Hematopoietic multipotent progenitor cell treated with erythropoietin and hydrocortisone succinate and interleukin-3 and kit ligand, for 6 days (in vitro differentiated cells): Measurements from ENCODE around the gene VGLL2.
"Not testable (repeated sequence)": the region's sequence is repeated elsewhere in the genome, so short reads cannot be mapped to it uniquely, and the experiment has no call there.

Experiments used
- DNase-seq: peaks from one replicate; pipeline ENCODE4 v3.0.0-alpha.2; 2015

Gene VGLL2

DNA sequence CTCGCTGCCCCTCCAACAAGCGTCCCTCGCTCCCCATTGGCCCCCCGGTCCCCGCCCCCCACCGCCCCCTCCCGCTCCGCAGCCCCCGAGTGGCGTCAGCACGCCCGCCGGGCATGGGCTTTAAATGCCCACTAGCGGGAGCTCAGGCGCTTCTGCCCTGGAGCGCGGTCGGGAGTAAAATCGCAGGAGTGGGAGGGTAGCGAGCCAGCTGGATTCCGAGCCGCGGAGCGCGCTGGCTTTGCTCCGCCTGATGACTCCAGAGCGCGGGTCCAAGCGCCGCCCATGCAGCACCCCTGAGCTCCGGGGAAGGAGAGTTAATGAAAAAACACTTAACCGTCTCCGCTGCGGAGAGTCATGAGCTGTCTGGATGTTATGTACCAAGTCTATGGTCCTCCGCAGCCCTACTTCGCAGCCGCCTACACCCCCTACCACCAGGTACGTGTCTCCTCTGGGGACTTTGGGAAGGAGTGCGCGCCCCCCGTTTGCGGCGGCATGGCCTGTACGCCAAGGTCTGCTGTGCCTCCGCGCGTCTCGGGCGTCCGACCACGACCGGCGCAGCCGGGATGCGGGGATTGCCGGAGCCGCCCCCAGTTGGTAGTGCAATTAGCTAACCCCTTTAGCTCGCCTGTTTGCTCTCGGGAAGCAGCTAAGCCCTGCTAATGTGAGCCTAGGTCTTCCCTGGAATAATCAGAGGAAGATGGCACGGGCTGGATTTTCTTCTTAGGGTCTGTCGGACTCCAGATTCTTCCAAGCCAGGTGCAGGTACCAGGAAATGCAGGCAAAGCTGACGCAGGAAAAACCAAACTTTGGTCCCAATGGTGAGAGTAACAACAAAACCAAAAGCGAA, at the start of gene VGLL2:
Gene VGLL2 (plus strand): TSS at position 149 of the 847 bp plus-strand sequence. CDS start 206 bp downstream, at position 355.
- DNase-seq, result no peak

DNA sequence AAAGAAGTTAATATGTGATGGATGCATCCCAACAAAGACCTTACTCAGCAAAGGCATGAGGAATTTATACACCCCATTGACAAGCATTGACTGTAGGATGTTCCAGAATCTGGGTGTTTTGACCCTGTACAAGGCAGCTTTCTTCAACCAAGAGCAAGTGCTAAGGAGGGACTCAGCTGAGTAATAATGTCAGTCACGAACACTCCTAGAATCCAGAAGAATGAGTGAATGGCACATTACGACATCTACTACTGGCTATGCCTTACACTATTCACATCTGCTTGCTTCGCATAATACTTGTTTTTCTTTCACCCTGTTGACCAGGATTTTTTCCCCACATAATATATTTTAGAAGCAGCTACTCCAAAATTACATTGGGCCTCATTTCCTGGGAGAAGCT, 42.5 kb upstream of the VGLL2 start:
- no peak for DNase-seq

DNA sequence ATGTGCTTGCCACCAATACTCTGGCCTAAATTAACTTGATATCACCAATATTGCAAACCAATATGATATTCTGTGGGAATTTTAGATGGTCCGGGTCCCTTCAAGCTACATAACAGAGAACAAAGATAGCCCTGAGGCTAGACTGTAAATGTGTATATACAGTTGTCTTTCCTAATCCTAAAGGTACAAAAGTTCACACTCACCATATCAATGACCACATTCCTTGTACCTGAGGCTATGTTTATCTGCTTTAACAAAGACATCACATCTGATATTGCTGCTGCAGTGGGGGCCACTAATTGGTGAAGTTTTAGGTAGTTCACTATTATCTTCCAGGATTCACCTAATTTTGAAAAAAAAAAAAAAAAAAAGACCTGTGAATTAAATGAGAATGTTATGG, 38.6 kb upstream of the VGLL2 start:
- DNase-seq, result no peak

DNA sequence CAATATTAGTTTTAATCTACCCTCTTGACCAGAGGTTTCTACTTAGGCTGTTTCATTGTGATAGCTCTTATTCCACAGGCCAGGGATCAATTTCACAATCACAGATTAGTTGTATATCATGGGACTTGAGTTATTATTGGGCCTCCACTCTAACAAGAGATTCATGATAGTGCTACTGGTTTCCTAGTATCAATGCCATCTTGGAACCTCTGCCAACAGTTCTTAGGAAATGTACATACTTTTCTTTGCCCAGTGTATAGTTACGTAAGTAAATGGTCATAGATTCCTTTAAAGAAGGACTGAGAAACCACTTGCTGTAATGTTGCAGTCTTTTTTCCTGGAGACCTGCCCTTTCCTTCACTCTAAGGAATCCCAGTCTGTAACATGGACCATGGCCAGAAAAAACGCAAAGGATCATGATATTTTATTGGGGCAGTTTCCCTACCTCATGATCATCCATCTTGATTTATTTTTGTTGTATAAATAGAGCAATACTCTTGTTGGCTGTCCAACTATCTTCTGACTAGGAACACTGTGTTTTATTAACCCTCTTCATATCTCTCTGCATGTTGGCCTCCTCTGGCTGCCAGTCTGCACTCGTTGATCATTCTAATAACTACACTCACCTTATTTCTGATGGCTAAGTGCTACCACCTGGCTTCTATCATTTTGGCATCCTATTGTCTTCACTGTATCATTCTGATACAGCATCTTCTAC, 38.0 kb upstream of the VGLL2 start:
- DNase-seq, result no peak

- no peak for DNase-seq
Measured at GRCh38 chr6:117228202-117228601, 37.2 kb upstream of the VGLL2 start.

DNA sequence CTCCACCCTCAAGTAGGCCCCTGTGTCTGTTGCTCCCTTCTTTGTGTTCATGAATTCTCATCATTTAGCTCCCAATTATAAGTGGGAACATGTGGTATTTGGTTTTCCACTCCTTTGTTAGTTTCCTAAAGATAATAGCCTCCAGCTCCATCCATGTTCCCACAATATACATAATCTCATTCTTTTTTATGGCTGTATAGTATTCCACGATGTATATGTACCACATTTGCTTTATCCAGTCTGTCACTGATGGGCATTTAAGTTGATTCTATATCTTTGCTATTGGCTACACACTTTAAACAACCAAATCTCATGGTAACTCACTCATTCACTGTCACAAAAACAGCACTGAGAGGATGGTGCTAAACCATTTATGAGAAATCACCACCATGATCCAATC, 35.5 kb upstream of the VGLL2 start:
- no peak for DNase-seq

DNA sequence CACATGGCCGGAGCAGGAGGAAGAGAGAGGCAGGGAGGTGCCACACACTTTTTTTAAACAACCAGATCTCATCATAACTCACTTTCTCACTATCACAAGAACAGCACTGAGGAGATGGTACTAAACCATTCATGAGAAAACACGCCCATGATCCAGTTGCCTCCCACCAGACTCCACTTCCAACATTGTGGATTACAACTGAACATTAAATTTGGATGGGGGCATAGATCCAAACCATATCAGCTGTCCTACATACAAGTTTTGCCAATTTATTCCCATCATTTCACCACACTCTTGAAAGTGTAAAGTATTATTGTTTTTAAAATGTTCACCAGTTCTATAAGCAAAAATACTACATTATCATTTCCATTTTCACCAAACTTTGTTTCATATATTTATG, 33.9 kb upstream of the VGLL2 start:
- DNase-seq, result no peak

DNA sequence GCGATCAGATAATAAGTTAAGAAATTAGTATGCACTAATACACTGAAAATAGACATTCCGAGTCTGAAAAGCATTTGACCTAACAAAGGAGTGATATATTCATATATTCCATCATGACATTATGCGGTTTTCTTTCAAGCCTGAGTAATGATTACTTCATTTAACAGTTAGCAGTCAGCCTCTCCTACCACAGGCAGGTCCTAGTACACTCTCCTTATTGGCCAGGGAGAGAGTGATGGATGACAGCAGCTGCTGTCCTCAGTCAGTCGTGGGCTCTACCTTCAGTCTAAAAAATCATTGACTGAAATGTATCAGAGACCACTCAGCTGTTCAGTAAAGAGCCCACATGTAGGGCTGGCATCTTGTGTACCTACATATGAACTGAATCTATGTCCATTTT, 33.2 kb upstream of the VGLL2 start:
- DNase-seq, result no peak

DNA sequence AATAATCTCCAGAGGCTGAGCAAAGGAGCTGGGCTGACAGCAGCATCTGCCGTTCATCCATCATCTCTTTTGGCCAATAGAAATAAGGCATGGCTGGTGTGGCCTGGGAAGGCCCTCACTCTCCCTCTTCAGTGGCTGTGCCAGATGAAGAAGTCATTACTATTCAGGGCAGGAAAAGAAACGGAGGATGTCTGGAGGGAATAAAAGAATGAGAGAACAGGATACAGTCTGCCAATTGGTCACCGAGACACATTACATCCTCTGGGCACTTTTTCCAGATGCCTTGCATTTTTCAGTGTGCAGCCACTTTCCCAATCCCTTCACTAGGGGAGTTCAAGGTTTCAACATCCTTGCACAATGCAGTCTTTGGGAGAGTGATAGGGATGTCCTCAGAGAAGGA, 32.2 kb upstream of the VGLL2 start:
- DNase-seq, result no peak

GRCh38 chr6:117237561-117237960, 27.8 kb upstream of the VGLL2 start:
- no peak for DNase-seq

GRCh38 chr6:117244571-117244970, 20.8 kb upstream of the VGLL2 start:
- DNase-seq, result not testable (repeated sequence)

GRCh38 chr6:117244979-117245378, 20.4 kb upstream of the VGLL2 start:
- DNase-seq, result not testable (repeated sequence)

- no peak for DNase-seq
Measured at GRCh38 chr6:117253785-117254184, 11.6 kb upstream of the VGLL2 start.

DNA sequence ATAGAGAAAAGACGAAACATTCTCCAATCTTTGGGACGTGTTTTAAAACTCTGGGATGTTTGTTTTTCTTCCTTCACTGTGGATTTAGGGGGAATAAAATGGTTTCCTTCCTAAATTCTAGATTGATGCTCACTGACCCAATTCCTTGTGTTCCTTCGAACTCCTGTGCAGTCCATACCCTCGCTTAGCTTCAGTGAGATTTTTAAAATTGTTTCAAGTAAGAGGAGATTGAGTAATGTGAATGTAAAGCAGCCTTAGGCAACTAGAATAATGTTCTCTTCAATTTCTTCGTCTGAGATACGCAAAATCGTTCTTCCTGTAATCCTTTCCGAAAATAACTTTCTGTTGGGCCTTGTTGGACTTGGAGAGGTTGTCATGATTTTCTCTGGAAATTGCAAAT, 2.6 kb upstream of the VGLL2 start:
- no peak for DNase-seq

DNA sequence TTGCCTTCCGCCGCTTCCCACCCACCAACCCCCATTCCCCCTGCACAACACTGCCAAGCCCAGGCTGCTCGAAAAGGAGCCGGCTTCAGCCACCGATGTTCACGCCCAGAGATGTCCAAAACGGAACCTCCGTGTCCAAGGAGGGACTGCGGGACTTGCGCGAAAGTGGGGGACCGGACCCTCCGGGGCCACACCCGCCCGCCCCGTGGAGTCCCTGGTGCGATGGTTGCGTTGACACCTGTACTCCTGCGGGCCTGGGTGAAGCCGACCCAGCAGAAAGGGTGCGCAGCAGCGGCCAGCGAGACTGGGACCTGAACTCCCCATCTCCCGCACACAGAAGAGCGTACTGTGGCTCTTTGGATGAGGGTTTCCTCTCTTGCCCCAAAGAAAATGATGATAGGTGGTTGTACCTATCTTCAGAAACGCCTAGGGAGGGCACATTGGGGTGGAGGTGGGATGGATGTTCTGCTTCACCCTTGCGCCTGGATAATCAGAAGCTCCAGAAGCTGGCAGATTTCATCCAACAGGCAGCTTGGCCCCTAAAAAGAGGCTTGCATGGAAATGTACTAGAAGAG, 1.9 kb upstream of the VGLL2 start:
- DNase-seq, result no peak

GRCh38 chr6:117264369-117264691, 1.0 kb upstream of the VGLL2 start:
- DNase-seq, result no peak

- DNase-seq, result no peak
Measured at GRCh38 chr6:117264692-117265409, 507 bp upstream of the VGLL2 start.

- no peak for DNase-seq
Measured at GRCh38 chr6:117266257-117267053, 1.1 kb downstream of the VGLL2 start.

GRCh38 chr6:117267054-117267347, 1.6 kb downstream of the VGLL2 start:
- DNase-seq, result no peak

- no peak for DNase-seq
Measured at GRCh38 chr6:117267766-117268534, 2.6 kb downstream of the VGLL2 start.

- DNase-seq, result no peak
Measured at GRCh38 chr6:117268924-117269323, 3.6 kb downstream of the VGLL2 start.

DNA sequence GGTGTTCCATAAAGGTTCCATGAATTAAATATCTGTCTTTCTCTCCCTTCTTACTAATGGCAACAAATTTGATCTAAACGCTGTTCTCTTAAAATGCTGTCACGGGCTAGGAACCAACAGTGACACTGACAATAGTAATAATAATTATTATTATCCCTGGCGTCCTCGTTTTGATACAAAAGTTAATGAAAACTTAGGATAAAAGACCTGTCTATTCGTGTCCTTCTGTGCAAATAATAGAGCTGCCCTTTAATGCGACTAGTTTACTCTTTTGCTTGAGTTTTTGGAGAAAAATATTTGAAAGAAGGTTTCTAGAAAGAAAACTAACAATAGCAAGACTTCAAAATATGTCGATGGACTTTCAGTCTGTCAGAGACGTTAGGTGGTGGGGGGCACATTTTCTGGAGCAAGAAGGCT, 4.3 kb downstream of the VGLL2 start:
- DNase-seq, result no peak
